ENCODE measurements around the gene TAAR5. TPM values are rescaled to one million over a fixed set of nuclear protein-coding genes. Genes with fewer than 3 reads are reported as not detected.

Gene TAAR5
- total RNA-seq, 1 donor from 2014 or later: not detected

DNA sequence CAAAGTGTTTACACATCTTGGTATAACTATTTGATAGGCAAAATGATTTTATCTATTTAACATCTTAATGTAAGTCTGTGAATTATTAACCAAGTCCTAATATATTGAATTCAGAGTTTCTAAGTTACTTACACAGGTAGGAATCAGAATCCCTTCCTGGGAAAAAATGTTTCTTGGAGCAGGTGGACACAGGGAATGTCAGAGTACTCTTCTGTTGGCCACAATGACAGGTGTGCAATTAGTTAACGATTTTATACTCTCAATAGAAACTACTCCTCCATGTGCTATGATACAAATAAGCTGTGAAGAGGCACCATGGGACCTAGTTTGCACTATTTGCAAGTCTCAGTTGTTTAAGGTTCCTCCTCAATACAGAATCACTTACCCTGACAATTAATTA lies 821 bp upstream of the TAAR5 start:
- Mint-ChIP-seq H3K27me3 (ENCODE audit: insufficient read depth, low read depth) (no peaks in the 10 kb centered on the region), H3K27ac (no peak overlapping the region), H3K36me3 (no peaks in the 10 kb centered on the region), H3K4me1 (no peaks in the 10 kb centered on the region), H3K4me3 (no peak overlapping the region), H3K9me3 (no peaks in the 10 kb centered on the region)
- Histone ChIP-seq H3K9me3 (ENCODE audit: low read depth) (no peaks in the 10 kb centered on the region), H3K9ac (no peak overlapping the region), H3F3A (ENCODE audit: low read depth) (no peaks in the 10 kb centered on the region), H3K27me3 (no peaks in the 10 kb centered on the region), H4K20me1 (ENCODE audit: low read depth) (no peaks in the 10 kb centered on the region), H3K4me3 (no peak overlapping the region), H3K4me1 (no peaks in the 10 kb centered on the region), H3K27ac (no peak overlapping the region), H3K36me3 (no peaks in the 10 kb centered on the region), H3K79me2 (ENCODE audit: low read depth) (no peaks in the 10 kb centered on the region), H3K4me2 (no peak overlapping the region), H2AFZ (replicated peaks) (no peak overlapping the region)
- TF ChIP-seq EZH2 (IDR thresholded peaks at IDR 0.05): no peak
- TF ChIP-seq, protein P1, sequence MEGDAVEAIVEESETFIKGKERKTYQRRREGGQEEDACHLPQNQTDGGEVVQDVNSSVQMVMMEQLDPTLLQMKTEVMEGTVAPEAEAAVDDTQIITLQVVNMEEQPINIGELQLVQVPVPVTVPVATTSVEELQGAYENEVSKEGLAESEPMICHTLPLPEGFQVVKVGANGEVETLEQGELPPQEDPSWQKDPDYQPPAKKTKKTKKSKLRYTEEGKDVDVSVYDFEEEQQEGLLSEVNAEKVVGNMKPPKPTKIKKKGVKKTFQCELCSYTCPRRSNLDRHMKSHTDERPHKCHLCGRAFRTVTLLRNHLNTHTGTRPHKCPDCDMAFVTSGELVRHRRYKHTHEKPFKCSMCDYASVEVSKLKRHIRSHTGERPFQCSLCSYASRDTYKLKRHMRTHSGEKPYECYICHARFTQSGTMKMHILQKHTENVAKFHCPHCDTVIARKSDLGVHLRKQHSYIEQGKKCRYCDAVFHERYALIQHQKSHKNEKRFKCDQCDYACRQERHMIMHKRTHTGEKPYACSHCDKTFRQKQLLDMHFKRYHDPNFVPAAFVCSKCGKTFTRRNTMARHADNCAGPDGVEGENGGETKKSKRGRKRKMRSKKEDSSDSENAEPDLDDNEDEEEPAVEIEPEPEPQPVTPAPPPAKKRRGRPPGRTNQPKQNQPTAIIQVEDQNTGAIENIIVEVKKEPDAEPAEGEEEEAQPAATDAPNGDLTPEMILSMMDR (IDR thresholded peaks at IDR 0.05): no peak
- TF ChIP-seq EZH2phosphoT487 (IDR thresholded peaks at IDR 0.05): no peak
- no peak for DNase-seq (ENCODE audit: low spot score)

GRCh38 chr6:132587424-132587823 lies 2.1 kb downstream of the TAAR5 start:
- Mint-ChIP-seq H3K27ac (no peak overlapping the region), H3K4me3 (no peak overlapping the region), H3K9me3 (no peaks in the 10 kb centered on the region), H3K36me3 (no peaks in the 10 kb centered on the region), H3K27me3 (ENCODE audit: insufficient read depth, low read depth) (no peaks in the 10 kb centered on the region), H3K4me1 (no peaks in the 10 kb centered on the region)
- Histone ChIP-seq H3K36me3 (no peaks in the 10 kb centered on the region), H3K9ac (no peak overlapping the region), H3K27ac (no peak overlapping the region), H3K4me1 (no peaks in the 10 kb centered on the region), H3K4me3 (no peak overlapping the region), H3K9me3 (ENCODE audit: low read depth) (no peaks in the 10 kb centered on the region), H3K27me3 (no peaks in the 10 kb centered on the region), H3F3A (ENCODE audit: low read depth) (no peaks in the 10 kb centered on the region), H4K20me1 (ENCODE audit: low read depth) (no peaks in the 10 kb centered on the region), H2AFZ (replicated peaks) (no peak overlapping the region), H3K79me2 (ENCODE audit: low read depth) (no peaks in the 10 kb centered on the region), H3K4me2 (no peak overlapping the region)
- DNase-seq (ENCODE audit: low spot score): no peak
- TF ChIP-seq EZH2phosphoT487 (IDR thresholded peaks at IDR 0.05) (no peak), EZH2 (IDR thresholded peaks at IDR 0.05) (no peak)
- TF ChIP-seq, protein P1 (IDR thresholded peaks at IDR 0.05): no peak

DNA sequence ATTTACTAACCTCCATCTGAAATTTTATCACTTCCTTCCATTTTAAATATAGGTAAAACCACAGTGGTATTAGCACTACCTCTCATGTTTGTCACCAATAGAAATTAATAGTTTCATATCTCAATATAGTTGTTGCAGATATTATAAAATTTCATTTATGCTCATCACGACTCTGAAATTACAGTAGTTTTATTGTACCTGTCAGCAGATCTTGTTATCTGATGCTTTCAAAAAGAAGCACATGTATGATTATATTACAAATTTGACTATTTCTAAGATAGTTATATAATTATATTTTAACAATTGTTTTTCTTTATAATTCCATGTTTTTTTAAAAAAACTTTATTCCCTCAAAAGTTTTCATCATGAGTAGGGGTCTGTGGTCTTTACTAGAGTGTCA lies 4.8 kb downstream of the TAAR5 start:
- no peak overlapping the region for H3K27ac ChIP-seq
- no peak overlapping the region for H3K4me3 Mint-ChIP-seq
- H3K27ac Mint-ChIP-seq: no peak overlapping the region
- H3K79me2 ChIP-seq (ENCODE audit: low read depth): no peaks in the 10 kb centered on the region
- no peaks in the 10 kb centered on the region for H3K36me3 Mint-ChIP-seq
- TF ChIP-seq, protein P1 (IDR thresholded peaks at IDR 0.05): no peak
- TF ChIP-seq EZH2phosphoT487 (IDR thresholded peaks at IDR 0.05) (no peak), EZH2 (IDR thresholded peaks at IDR 0.05) (no peak)
- DNase-seq (ENCODE audit: low spot score): no peak
- no peaks in the 10 kb centered on the region for H3K9me3 Mint-ChIP-seq
- no peaks in the 10 kb centered on the region for H3K4me1 ChIP-seq
- no peaks in the 10 kb centered on the region for H3K9me3 ChIP-seq (ENCODE audit: low read depth)
- H3K4me3 ChIP-seq: no peak overlapping the region
- H3K27me3 Mint-ChIP-seq (ENCODE audit: insufficient read depth, low read depth): no peaks in the 10 kb centered on the region
- no peak overlapping the region for H2AFZ ChIP-seq (replicated peaks)
- no peak overlapping the region for H3K9ac ChIP-seq
- no peaks in the 10 kb centered on the region for H3F3A ChIP-seq (ENCODE audit: low read depth)
- H3K36me3 ChIP-seq: no peaks in the 10 kb centered on the region
- no peaks in the 10 kb centered on the region for H3K27me3 ChIP-seq
- H3K4me2 ChIP-seq: no peak overlapping the region
- H3K4me1 Mint-ChIP-seq: no peaks in the 10 kb centered on the region
- no peaks in the 10 kb centered on the region for H4K20me1 ChIP-seq (ENCODE audit: low read depth)

Data from neural progenitor cell (in vitro differentiated cells).